ENCODE data around the gene PARK7.
"Not testable (repeated sequence)": the region's sequence is repeated elsewhere in the genome, so short reads cannot be mapped to it uniquely, and the experiment has no call there.

The PARK7 gene

DNA sequence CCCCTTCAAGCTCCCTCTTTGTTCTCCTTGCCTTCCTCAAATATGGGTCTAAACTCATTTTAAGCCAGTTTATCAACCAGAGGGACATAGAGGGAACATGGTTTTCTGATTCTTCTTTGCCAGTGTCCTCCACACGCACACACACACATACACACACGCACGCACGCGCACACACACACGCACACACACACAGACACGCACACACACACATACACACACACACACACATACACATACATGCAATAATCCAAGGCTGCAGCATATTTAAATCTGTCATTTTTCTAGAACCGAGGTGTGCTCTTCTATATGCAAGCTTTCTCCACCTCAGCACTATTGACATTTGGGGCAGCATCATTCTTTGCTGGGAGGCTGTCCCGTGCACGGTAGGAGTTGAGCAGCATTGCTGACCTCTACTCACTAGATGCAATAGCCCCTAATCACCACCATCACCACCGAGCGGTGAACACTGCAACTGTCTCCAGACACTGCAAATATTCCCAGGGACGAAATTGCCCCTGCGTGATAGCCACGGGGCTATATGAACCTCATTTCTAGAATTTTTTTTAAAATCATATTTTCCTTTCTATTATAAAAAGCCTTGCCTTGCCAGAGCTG lies 28.9 kb upstream of the PARK7 start:
- ATAC-seq (ENCODE audit: low read depth): no peak
- no peak overlapping the region for H3K27ac Mint-ChIP-seq
- DNase-seq (ENCODE audit: low spot score in 2 of 2): no peak
- H3K36me3 Mint-ChIP-seq: peaks cover 1% of the 10 kb centered on the region
- peaks cover 5% of the 10 kb centered on the region for H3K4me1 Mint-ChIP-seq
- H3K9me3 Mint-ChIP-seq: no peaks in the 10 kb centered on the region
- no peak overlapping the region for H3K4me3 Mint-ChIP-seq
- peaks cover 25% of the 10 kb centered on the region for H3K27me3 Mint-ChIP-seq

DNA sequence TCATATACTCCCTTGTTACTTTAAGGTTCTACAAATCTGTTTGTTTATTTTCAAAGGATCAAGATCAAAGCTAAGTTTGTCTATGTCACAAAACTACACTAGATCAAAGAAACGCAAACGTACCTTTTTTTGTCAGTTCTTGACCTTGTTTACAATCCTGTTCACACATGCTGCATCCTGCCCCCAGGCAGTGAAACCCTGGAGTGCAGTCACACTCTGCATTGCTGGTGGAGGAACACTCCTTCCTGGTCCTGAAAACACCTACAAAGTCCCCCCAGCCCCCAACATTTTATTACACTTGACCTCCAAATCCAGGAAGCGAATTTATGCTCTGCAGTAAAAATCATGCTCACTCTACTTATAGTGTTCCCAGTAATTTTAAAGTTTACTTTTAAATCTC lies 23.4 kb upstream of the PARK7 start:
- H3K9me3 Mint-ChIP-seq: no peaks in the 10 kb centered on the region
- ATAC-seq (ENCODE audit: low read depth) (no peak), DNase-seq (ENCODE audit: low spot score in 2 of 2) (no peak)
- H3K27me3 Mint-ChIP-seq: peaks cover 35% of the 10 kb centered on the region
- peaks cover 26% of the 10 kb centered on the region for H3K4me1 Mint-ChIP-seq
- H3K27ac Mint-ChIP-seq: no peak overlapping the region
- peaks cover 1% of the 10 kb centered on the region for H3K36me3 Mint-ChIP-seq
- no peak overlapping the region for H3K4me3 Mint-ChIP-seq

DNA sequence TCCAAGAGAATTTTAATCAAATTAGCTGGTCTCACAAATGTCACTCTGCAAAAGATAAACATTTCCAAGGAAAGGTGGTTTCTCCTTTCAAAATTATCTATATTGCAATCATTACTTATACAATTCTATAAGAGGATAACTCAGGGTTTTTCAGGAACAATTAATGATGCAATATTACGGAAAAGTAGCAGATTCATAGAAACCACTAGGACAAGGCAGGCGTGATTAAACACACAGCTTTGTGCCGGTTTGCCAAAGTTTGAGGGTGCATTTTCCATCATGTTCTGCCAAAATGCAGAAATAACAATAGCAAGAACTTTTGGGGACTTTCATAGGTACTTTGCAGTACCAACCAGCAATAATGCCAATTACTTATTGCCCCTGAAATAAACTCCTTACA lies 21.5 kb upstream of the PARK7 start:
- H3K27ac Mint-ChIP-seq: no peak overlapping the region
- ATAC-seq (ENCODE audit: low read depth): no peak
- DNase-seq (ENCODE audit: low spot score in 2 of 2): no peak
- peaks cover 1% of the 10 kb centered on the region for H3K36me3 Mint-ChIP-seq
- H3K4me3 Mint-ChIP-seq: no peak overlapping the region
- peaks cover 27% of the 10 kb centered on the region for H3K4me1 Mint-ChIP-seq
- H3K27me3 Mint-ChIP-seq: peaks cover 29% of the 10 kb centered on the region
- no peaks in the 10 kb centered on the region for H3K9me3 Mint-ChIP-seq

DNA sequence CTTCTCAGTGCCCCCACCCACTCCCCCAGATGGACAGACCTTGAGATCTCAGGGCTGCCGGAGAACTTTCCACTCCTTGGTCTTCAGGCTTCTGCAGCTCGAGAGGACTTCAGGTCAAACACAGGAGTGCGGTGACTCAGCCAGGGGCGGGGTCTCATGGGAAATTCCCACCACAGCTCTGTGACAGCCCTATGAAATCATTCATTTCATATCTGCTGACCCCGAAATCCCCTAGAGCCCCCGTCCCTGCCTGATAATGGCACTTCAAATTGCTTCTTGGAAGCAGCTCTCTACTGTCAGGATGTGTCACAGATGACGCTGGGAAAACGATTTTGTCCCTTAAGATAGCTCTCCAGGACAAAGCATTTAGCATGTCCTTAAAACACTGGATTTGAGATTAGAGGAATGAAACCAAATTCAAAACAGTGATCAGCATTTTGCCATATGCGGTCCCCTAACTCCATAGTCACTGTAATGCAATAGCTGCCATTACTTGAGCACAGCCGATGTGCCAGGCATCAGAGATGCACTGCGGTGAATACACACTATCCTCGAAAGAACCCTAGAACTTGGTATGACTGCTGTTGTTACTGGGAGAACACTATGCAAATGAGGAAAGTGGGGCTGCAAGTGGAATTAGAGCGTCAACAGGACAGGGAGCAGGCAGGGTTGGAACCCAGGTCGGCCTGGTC lies 20.6 kb upstream of the PARK7 start, which contains the start of gene TNFRSF9:
Gene TNFRSF9, minus strand, starts transcription at position 95 of the 692 bp plus-strand sequence. CDS start 845 bp downstream, outside the sequence.
- Mint-ChIP-seq H3K4me1 (peaks cover 27% of the 10 kb centered on the region), H3K36me3 (no peaks in the 10 kb centered on the region), H3K27ac (peak within 1 kb of the TSS; percentile 36), H3K4me3 (peak within 1 kb of the TSS; percentile 86), H3K9me3 (no peaks in the 10 kb centered on the region), H3K27me3 (peaks cover 25% of the 10 kb centered on the region)
- DNase-seq (ENCODE audit: low spot score in 2 of 2) (no peak), ATAC-seq (ENCODE audit: low read depth) (peak; percentile 84)

DNA sequence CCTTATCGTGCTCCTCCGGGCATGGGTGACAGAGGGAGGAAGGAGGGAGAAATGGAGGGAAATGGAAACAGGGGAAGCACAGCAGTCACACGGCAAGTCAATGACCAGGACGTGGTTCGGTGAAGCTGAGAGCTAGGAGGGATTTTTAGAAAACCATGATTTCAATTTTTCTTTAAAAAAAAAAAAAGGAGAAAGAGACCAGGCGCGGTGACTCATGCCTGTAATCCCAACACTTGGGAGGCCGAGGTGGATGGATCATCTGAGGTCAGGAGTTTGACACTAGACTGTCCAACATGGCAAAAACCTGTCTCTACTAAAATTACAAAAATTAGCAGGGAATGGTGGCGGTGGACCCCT lies 20.1 kb upstream of the PARK7 start:
- no peaks in the 10 kb centered on the region for H3K9me3 Mint-ChIP-seq
- ATAC-seq (ENCODE audit: low read depth): peak; percentile 4
- H3K27ac Mint-ChIP-seq: peak overlapping the region; percentile 36
- peaks cover 27% of the 10 kb centered on the region for H3K4me1 Mint-ChIP-seq
- H3K36me3 Mint-ChIP-seq: no peaks in the 10 kb centered on the region
- H3K4me3 Mint-ChIP-seq: peak overlapping the region; percentile 86
- DNase-seq (ENCODE audit: low spot score in 2 of 2): no peak
- peaks cover 24% of the 10 kb centered on the region for H3K27me3 Mint-ChIP-seq

DNA sequence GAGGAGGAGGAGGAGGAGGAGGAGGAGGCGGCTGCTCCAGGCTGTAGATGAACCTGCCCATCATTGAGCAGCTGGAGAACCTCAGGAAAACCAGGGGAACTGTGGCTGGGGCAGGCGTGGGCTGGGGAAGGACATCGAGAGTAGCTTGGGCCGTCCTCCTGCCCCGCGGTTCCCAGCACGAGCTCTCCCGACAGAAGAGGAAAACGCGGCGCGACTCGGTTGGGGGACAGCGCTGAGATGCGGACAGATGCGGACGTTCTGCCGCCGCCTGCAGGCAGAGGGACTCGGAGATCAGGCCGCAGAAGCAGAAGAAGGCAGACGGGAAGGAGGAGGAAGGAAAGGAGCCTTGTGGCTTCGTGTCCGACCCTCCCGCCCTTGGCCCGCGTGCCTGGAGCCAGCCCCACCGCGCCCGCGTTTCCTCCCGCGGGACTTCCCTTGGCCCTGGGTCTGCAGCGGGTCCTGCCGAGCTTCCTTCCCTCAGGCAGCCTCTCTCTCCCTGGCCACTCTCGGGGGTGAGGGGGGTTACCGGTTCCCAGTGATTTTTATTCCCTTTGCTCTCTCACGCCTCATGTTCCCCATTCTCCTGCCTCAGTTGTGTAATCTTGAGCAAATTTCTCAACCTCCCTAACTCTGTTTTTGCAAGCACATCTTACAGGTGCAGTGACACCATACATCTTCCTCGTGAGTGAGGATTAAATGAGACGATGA lies 19.1 kb upstream of the PARK7 start:
- Mint-ChIP-seq H3K36me3 (no peaks in the 10 kb centered on the region), H3K27ac (peak overlapping the region; percentile 36)

DNA sequence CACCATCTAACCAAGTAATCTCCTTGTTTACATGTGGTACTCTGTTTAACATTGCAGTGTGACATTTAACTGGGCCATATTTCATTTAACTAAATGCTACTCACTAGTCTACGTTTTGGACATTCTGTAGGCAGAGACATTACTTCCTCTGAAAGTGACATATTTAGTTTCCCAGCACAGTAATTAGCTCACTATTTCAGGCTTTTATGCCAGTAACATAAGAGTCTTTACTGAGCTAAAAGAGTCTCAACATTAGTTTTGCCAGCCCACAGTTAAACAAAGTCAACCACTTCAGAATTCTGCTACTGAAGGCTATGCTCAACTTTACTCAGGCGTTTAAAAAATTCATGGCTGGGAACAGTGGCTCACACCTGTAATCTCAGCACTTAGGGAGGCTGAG lies 18.3 kb upstream of the PARK7 start:
- Mint-ChIP-seq H3K9me3 (no peaks in the 10 kb centered on the region), H3K36me3 (no peaks in the 10 kb centered on the region), H3K4me3 (peak overlapping the region; percentile 86), H3K27me3 (peaks cover 19% of the 10 kb centered on the region), H3K4me1 (peaks cover 27% of the 10 kb centered on the region), H3K27ac (no peak overlapping the region)
- no peak for DNase-seq (ENCODE audit: low spot score in 2 of 2)
- no peak for ATAC-seq (ENCODE audit: low read depth)

More for the DNA sequence above, 19.1 kb upstream of the PARK7 start:
- DNase-seq (ENCODE audit: low spot score in 2 of 2) (peak in 1 of 2 donors; percentile 35), ATAC-seq (ENCODE audit: low read depth) (peak; percentile 57)
- Mint-ChIP-seq H3K9me3 (no peaks in the 10 kb centered on the region), H3K27me3 (peaks cover 20% of the 10 kb centered on the region), H3K4me1 (peaks cover 27% of the 10 kb centered on the region), H3K4me3 (peak overlapping the region; percentile 86)

DNA sequence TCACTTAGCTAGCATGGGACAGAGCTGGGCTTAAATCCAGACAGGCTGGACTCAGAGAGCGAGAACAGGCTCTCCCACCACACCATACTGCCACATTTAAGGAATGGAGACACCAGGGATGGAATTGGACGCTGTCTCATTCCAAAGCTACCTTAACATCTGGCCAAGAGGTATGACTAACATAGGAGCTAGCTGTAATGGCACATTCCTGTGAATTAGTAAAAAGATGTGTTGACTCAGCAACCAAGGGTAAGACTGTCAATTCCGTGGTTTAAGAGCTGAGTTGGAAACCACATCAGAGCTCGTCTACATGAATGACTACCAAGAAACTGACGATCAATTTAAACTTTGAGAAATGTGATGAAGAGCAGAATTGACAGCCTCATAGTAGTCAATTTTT lies 12.6 kb upstream of the PARK7 start:
- no peak for ATAC-seq (ENCODE audit: low read depth)
- H3K27ac Mint-ChIP-seq: no peak overlapping the region

DNA sequence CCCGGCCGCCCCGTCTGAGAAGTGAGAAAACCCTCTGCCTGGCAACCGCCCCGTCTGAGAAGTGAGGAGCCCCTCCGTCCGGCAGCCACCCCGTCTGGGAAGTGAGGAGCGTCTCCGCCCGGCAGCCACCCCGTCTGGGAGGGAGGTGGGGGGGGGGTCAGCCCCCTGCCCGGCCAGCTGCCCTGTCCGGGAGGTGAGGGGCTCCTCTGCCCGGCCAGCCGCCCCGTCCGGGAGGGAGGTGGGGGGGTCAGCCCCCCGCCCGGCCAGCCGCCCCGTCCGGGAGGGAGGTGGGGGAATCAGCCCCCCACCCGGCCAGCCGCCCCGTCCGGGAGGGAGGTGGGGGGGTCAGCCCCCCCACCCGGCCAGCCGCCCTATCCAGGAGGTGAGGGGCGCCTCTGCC lies 8.7 kb upstream of the PARK7 start:
- H3K27ac Mint-ChIP-seq; H3K4me3 Mint-ChIP-seq; H3K9me3 Mint-ChIP-seq; DNase-seq (ENCODE audit: low spot score in 2 of 2); H3K27me3 Mint-ChIP-seq; H3K36me3 Mint-ChIP-seq; H3K4me1 Mint-ChIP-seq; ATAC-seq (ENCODE audit: low read depth): not testable (repeated sequence)

More for the DNA sequence above, 12.6 kb upstream of the PARK7 start:
- Mint-ChIP-seq H3K4me3 (no peak overlapping the region), H3K4me1 (peaks cover 3% of the 10 kb centered on the region), H3K27me3 (no peaks in the 10 kb centered on the region), H3K9me3 (no peaks in the 10 kb centered on the region), H3K36me3 (no peaks in the 10 kb centered on the region)
- no peak for DNase-seq (ENCODE audit: low spot score in 2 of 2)

DNA sequence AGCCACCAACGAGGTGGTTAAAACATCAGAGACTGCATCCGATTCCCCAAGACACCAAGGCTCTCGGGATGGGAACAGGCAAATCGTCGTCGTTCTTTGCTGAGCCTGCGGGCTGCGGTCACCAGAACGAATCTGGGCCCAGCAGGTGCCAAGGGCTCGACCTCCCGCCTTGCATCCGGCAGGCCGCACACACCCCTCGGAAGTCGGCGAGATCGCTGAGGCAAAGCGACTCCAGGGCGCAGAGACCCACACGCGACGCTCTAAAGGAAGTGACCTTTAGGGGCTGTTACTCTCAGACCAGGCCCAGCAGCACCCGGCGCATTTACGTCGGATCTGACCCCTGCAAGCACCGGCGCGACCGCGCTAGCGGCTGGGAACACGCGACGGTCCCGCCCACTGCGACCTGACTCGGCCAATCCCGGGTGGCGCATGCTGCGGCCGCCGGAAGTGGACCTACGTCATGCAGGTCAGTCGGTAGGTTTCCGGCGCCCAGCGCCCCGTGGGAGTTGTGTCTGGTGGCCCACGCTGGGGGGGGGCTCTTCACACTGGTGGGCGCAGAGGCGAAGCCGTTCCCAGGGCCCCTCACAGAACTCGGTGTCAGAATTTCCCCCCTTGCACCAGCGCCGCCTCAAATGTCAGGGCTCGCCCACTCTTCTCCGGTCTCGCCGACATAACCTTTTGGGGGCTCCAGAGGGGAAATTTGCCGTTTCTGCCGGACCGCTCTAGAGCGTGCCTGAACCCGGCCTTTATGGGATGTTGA lies 7.5 kb upstream of the PARK7 start:
- Mint-ChIP-seq H3K4me1 (peaks cover 5% of the 10 kb centered on the region), H3K27me3 (no peaks in the 10 kb centered on the region), H3K27ac (peak overlapping the region; percentile 92)

DNA sequence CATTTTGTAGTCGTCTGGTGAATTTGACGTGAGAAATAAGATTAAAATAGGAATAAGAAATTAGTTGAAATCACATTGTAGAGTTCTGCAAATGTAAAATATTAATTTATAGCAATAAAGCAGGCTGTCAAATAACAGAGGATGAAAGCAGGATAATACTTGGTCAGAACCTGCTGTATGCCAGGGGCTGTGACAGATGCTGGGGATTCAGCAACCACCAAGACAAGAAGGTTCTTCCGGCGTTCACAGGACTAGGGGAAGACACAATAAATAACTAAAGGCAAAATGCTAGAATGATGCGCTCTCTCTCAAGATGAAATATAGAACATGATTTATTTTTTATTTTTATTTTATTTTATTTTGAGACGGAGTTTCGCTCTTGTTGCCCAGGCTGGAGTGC lies 6.8 kb upstream of the PARK7 start:
- H3K27ac Mint-ChIP-seq: peak overlapping the region; percentile 92
- H3K36me3 Mint-ChIP-seq: peaks cover 2% of the 10 kb centered on the region
- peak overlapping the region; percentile 91 for H3K4me3 Mint-ChIP-seq
- DNase-seq (ENCODE audit: low spot score in 2 of 2) (no peak), ATAC-seq (ENCODE audit: low read depth) (no peak)
- H3K27me3 Mint-ChIP-seq: no peaks in the 10 kb centered on the region
- peaks cover 5% of the 10 kb centered on the region for H3K4me1 Mint-ChIP-seq
- no peaks in the 10 kb centered on the region for H3K9me3 Mint-ChIP-seq

More for the DNA sequence above, 7.5 kb upstream of the PARK7 start:
- peaks cover 2% of the 10 kb centered on the region for H3K36me3 Mint-ChIP-seq
- DNase-seq (ENCODE audit: low spot score in 2 of 2) (peak; percentile 42 to 62), ATAC-seq (ENCODE audit: low read depth) (peak; percentile 79)
- no peaks in the 10 kb centered on the region for H3K9me3 Mint-ChIP-seq
- peak overlapping the region; percentile 91 for H3K4me3 Mint-ChIP-seq

DNA sequence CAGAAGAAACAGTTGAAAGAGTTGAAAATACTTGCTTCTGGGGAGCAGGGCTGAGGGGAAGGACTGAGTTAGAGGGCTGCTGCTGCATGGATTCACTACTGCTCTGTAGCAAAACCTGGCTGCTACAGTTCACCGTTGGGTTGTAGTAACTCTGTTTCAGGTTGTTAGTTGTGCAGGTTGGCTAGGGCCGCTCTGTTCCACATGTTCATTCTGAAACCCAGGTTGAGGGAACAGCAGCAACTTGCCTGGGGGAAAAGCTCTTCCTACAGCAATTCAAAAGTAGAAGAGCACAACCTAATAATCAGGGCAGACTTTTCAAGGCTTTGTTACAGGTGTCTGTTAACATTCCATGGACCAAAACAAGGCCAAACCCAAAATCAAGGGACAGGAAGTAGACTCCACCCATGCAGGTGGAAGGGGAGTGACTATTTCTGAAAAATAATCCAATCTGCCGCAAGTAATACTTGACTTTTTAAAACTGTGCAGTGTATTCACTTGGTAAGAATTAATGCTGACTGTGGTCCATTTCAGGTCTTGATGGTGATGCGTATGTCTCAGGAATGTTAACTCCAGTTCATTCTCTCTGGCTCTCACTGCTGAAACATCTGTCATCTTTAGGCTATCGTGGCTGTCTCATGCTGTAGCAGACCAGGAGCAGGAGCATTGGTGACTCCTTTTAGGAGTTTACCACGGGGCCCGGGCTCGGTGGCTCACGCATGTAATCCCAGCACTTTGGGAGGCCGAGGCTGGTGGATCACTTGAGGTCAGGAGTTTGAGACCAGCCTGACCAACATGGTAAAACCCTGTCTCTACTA lies 5.1 kb upstream of the PARK7 start:
- H3K27ac Mint-ChIP-seq: no peak overlapping the region
- H3K36me3 Mint-ChIP-seq: peaks cover 2% of the 10 kb centered on the region
- ATAC-seq (ENCODE audit: low read depth): no peak
- no peak for DNase-seq (ENCODE audit: low spot score in 2 of 2)
- peaks cover 8% of the 10 kb centered on the region for H3K4me1 Mint-ChIP-seq
- H3K27me3 Mint-ChIP-seq: no peaks in the 10 kb centered on the region
- no peaks in the 10 kb centered on the region for H3K9me3 Mint-ChIP-seq
- no peak overlapping the region for H3K4me3 Mint-ChIP-seq

DNA sequence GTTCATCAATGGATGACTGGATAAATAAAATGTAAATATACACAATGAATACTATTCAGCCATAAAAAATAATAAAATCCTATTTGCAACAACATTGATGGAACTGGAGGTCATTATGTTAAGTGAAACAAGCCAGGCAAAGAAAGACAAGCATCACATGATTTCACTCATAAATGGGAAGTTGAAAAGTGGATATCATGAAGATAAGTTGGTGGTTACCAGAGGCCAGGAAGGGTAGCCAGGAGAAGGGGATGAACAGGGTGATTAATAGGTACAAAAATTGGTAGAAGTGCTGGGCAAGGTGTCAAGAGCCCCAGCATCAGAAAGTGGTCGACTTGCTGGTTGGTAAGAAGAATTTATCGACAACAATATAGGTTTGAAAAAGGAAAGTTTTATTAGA lies 1.3 kb upstream of the PARK7 start:
- ATAC-seq (ENCODE audit: low read depth): no peak
- Mint-ChIP-seq H3K4me3 (peak overlapping the region; percentile 76), H3K27ac (peak overlapping the region; percentile 67), H3K36me3 (peaks cover 7% of the 10 kb centered on the region), H3K27me3 (no peaks in the 10 kb centered on the region), H3K9me3 (no peaks in the 10 kb centered on the region), H3K4me1 (peaks cover 7% of the 10 kb centered on the region)
- DNase-seq (ENCODE audit: low spot score in 2 of 2): no peak

Measured in memory B cell (primary cell).